Measurements from ENCODE around the gene SKIDA1. TPM values are rescaled to one million over a fixed set of nuclear protein-coding genes. Genes with fewer than 3 reads are reported as not detected.
"Not testable (repeated sequence)": the region's sequence is repeated elsewhere in the genome, so short reads cannot be mapped to it uniquely, and the experiment has no call there.

The SKIDA1 gene
- total RNA-seq, 1 experiment from 2014 or later, result 0.34 TPM

DNA sequence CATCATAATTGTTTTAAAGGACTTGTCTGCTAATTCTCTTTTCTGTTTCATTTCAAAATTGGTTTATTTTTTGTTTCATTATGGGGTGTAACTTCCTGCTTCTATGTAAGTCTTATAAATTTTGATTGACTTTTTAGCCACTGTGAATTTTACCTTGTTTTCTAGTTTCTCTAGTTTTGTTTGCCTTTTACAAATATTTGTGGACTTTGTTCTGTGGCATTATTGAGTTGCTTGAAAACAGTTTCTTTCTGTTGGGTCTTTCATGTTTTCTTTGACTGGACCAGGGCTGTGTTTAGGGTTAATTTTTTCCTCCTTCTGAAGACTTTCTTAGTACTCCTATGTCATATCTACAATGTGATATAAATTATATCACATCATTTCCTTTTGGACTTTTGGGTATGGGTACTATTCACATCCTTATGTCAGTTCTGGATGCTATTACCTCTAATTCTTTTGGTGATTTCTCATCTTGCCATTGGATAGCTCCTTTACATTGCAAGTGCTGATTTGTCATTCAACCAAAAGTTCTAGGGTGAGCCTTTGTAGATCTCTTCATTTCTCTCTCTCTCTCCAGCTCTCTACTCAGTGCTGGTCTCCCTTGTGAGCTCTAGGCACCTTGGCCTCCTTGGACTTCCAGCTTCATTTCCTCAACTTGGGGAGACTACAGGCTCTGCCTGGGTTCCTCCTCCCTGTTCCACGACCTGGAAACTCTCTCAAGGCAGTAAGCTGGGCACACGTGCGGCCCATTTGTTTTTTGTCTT is 45.5 kb upstream of the SKIDA1 start:
- H3K27ac ChIP-seq (ENCODE audit: low read depth, low read length), result no peak overlapping the region
- no peaks in the 10 kb centered on the region; a peak in 1 of 4 replicates for H3K4me1 ChIP-seq (ENCODE audit: control insufficient read depth in 1 of 2, insufficient read depth in 2 of 2, low read length in 2 of 2)
- RAD21 ChIA-PET (ENCODE audit: low non-redundant PET in 1 of 2, low total read pairs in 2 of 2, uncharacterized antibody in 2 of 2, unreplicated experiment in 2 of 2), result no interaction called here
- intact Hi-C loops (cut with micrococcal nuclease), result no loop called here
- DNase-seq (ENCODE audit: low read depth, low spot score) (no peak), ATAC-seq (no peak)
- CTCF ChIA-PET, result no interaction called here
- no peaks in the 10 kb centered on the region for H3K27me3 ChIP-seq (ENCODE audit: insufficient read depth, low read length)
- BruUV-seq (replicated peaks), result no TSS peak
- TF ChIP-seq EZH2phosphoT487 (IDR thresholded peaks at IDR 0.05; ENCODE audit: borderline replicate concordance) (no peak), ELF1 (IDR thresholded peaks at IDR 0.05; ENCODE audit: borderline replicate concordance, low read depth) (no peak), TCF7L2 (IDR thresholded peaks at IDR 0.05; ENCODE audit: borderline replicate concordance, extremely low read depth, insufficient read depth, insufficient read length) (no peak), ZFX (IDR thresholded peaks at IDR 0.05) (no peak), ZNF274 (IDR thresholded peaks at IDR 0.05; ENCODE audit: low read depth, low read length) (no peak), POLR2AphosphoS5 (IDR thresholded peaks at IDR 0.05; ENCODE audit: low read depth, low read length) (no peak), YY1 (IDR thresholded peaks at IDR 0.05; ENCODE audit: extremely low read depth, insufficient replicate concordance, low read depth, low read length) (no peak), JUND (IDR thresholded peaks at IDR 0.05) (no peak), ATF3 (IDR thresholded peaks at IDR 0.05) (no peak), FOSL1 (IDR thresholded peaks at IDR 0.05; ENCODE audit: low read depth) (no peak), EZH2 (IDR thresholded peaks at IDR 0.05) (no peak), CEBPB (IDR thresholded peaks at IDR 0.05; ENCODE audit: low read depth) (no peak), SRF (IDR thresholded peaks at IDR 0.05; ENCODE audit: low read depth) (no peak), CBX3 (IDR thresholded peaks at IDR 0.05; ENCODE audit: low read depth) (no peak), SP1 (IDR thresholded peaks at IDR 0.05; ENCODE audit: low read depth) (no peak), RAD21 (IDR thresholded peaks at IDR 0.05; ENCODE audit: low read depth) (no peak), SIN3A (IDR thresholded peaks at IDR 0.05; ENCODE audit: low read depth) (no peak)
- TF ChIP-seq, protein P1, sequence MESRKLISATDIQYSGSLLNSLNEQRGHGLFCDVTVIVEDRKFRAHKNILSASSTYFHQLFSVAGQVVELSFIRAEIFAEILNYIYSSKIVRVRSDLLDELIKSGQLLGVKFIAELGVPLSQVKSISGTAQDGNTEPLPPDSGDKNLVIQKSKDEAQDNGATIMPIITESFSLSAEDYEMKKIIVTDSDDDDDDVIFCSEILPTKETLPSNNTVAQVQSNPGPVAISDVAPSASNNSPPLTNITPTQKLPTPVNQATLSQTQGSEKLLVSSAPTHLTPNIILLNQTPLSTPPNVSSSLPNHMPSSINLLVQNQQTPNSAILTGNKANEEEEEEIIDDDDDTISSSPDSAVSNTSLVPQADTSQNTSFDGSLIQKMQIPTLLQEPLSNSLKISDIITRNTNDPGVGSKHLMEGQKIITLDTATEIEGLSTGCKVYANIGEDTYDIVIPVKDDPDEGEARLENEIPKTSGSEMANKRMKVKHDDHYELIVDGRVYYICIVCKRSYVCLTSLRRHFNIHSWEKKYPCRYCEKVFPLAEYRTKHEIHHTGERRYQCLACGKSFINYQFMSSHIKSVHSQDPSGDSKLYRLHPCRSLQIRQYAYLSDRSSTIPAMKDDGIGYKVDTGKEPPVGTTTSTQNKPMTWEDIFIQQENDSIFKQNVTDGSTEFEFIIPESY (IDR thresholded peaks at IDR 0.05; ENCODE audit: extremely low read depth, insufficient replicate concordance, low read length), result no peak
- no peaks in the 10 kb centered on the region for H3K9me3 ChIP-seq (ENCODE audit: control insufficient read depth in 1 of 2, insufficient read depth in 1 of 2, low read depth in 1 of 2, low read length in 2 of 2)
- no peak overlapping the region for H3K4me3 ChIP-seq (replicated peaks in 1 of 2; ENCODE audit: low read depth in 1 of 2, low read length in 2 of 2)
- no peaks in the 10 kb centered on the region for H3K9me2 ChIP-seq (ENCODE audit: insufficient read depth)
- POLR2A ChIA-PET, result interaction anchor here (1.0 kb wide), 1 partner anchor 45 kb away, joined by 3 read pairs; the partner anchor contains the start of gene SKIDA1
- peaks cover 4% of the 10 kb centered on the region; the same call in 1 of the 2 replicates for H4K20me1 ChIP-seq (ENCODE audit: insufficient read depth)
- H3K4me2 ChIP-seq (ENCODE audit: low read length), result no peak overlapping the region
- peaks cover 100% of the 10 kb centered on the region for H3K79me2 ChIP-seq (ENCODE audit: insufficient read depth, low read length)
- H2AFZ ChIP-seq (ENCODE audit: low read depth, low read length, poor library complexity, severe bottlenecking), result no peak overlapping the region
- H3K9ac ChIP-seq (ENCODE audit: low read length), result no peak overlapping the region
- H3K36me3 ChIP-seq (ENCODE audit: control insufficient read depth in 1 of 2, insufficient read depth in 2 of 2, low read length in 2 of 2), result no peaks in the 10 kb centered on the region; a peak in 1 of 4 replicates

- CTCF ChIA-PET, result not testable (repeated sequence)
Observed at GRCh38 chr10:21558984-21559383, 33.5 kb upstream of the SKIDA1 start.

More at GRCh38 chr10:21558984-21559383, 33.5 kb upstream of the SKIDA1 start:
- H3K9ac ChIP-seq (ENCODE audit: low read length); H3K4me1 ChIP-seq (ENCODE audit: control insufficient read depth in 1 of 2, insufficient read depth in 2 of 2, low read length in 2 of 2); H3K27me3 ChIP-seq (ENCODE audit: insufficient read depth, low read length); H3K9me2 ChIP-seq (ENCODE audit: insufficient read depth); H3K4me2 ChIP-seq (ENCODE audit: low read length); intact Hi-C loops (cut with micrococcal nuclease); H3K4me3 ChIP-seq (replicated peaks in 1 of 2; ENCODE audit: low read depth in 1 of 2, low read length in 2 of 2); POLR2A ChIA-PET; H4K20me1 ChIP-seq (ENCODE audit: insufficient read depth); RAD21 ChIA-PET (ENCODE audit: low non-redundant PET in 1 of 2, low total read pairs in 2 of 2, uncharacterized antibody in 2 of 2, unreplicated experiment in 2 of 2); DNase-seq (ENCODE audit: low read depth, low spot score); H2AFZ ChIP-seq (ENCODE audit: low read depth, low read length, poor library complexity, severe bottlenecking); BruUV-seq (replicated peaks); H3K27ac ChIP-seq (ENCODE audit: low read depth, low read length); ATAC-seq; H3K9me3 ChIP-seq (ENCODE audit: control insufficient read depth in 1 of 2, insufficient read depth in 1 of 2, low read depth in 1 of 2, low read length in 2 of 2): not testable (repeated sequence)
- Histone ChIP-seq H3K36me3 (ENCODE audit: control insufficient read depth in 1 of 2, insufficient read depth in 2 of 2, low read length in 2 of 2) (peaks cover 6 to 34% of the 10 kb centered on the region in 2 experiments; a peak in 2 of 4 replicates), H3K79me2 (ENCODE audit: insufficient read depth, low read length) (peaks cover 93% of the 10 kb centered on the region)
